H9 (cell line): ENCODE data around the gene GLS. TPM values are rescaled to one million over a fixed set of nuclear protein-coding genes. Genes with fewer than 3 reads are reported as not detected.

Experiments used
- DNase-seq: peaks from one replicate; pipeline ENCODE4 v3.0.0-alpha.2; 2017
- H2AFZ ChIP-seq: one replicate; pipeline ENCODE4 v1.6.1; 2013; ENCODE audit warnings: mild to moderate bottlenecking, low read length, control low read depth, moderate library complexity
- H2AK5ac ChIP-seq: 2 replicates; pipeline ENCODE4 v1.6.1; 2013; ENCODE audit warnings: low read length, control low read depth, mixed read lengths; ENCODE audit not compliant: insufficient read length
- H2BK120ac ChIP-seq: one replicate; pipeline ENCODE4 v1.6.1; 2013; ENCODE audit warnings: low read depth, mild to moderate bottlenecking, low read length, control low read depth, inconsistent platforms; ENCODE audit not compliant: poor library complexity, severe bottlenecking
- H2BK12ac ChIP-seq: 2 replicates; pipeline ENCODE4 v1.6.1; 2013; ENCODE audit warnings: low read length, control low read depth, mixed read lengths, low read depth; ENCODE audit not compliant: insufficient read length
- H2BK15ac ChIP-seq: 2 replicates; pipeline ENCODE4 v1.6.1; 2013; ENCODE audit warnings: low read depth, low read length, control low read depth
- H2BK20ac ChIP-seq: one replicate; pipeline ENCODE4 v1.6.1; 2013; ENCODE audit warnings: low read depth, mild to moderate bottlenecking, low read length, control low read depth, inconsistent platforms; ENCODE audit not compliant: poor library complexity, severe bottlenecking
- H2BK5ac ChIP-seq: 2 replicates; pipeline ENCODE4 v1.6.1; 2013; ENCODE audit warnings: low read length, control low read depth, mixed read lengths; ENCODE audit not compliant: insufficient read length
- H3K14ac ChIP-seq: 2 replicates; pipeline ENCODE4 v1.6.1; 2013; ENCODE audit warnings: low read length, control low read depth; ENCODE audit not compliant: insufficient read depth
- H3K18ac ChIP-seq: 2 replicates; pipeline ENCODE4 v1.6.1; 2013; ENCODE audit warnings: low read depth, mild to moderate bottlenecking, mixed read lengths, low read length, control low read depth; ENCODE audit not compliant: insufficient read length
- H3K23ac ChIP-seq: 2 replicates; pipeline ENCODE4 v1.6.1; 2013; ENCODE audit warnings: low read length, control low read depth, mixed read lengths, low read depth; ENCODE audit not compliant: insufficient read length
- H3K23me2 ChIP-seq: 2 replicates; pipeline ENCODE4 v1.6.1; 2013; ENCODE audit warnings: low read depth, mild to moderate bottlenecking, mixed read lengths, low read length, control low read depth; ENCODE audit not compliant: insufficient read length, poor library complexity, severe bottlenecking
- H3K27ac ChIP-seq: 2 replicates; pipeline ENCODE4 v1.5.1; 2013; ENCODE audit warnings: low read length, control low read depth, mixed read lengths, low read depth; ENCODE audit not compliant: insufficient read length
- H3K27me3 ChIP-seq: 2 replicates; pipeline ENCODE4 v1.6.1; 2013; ENCODE audit warnings: low read length, control low read depth, inconsistent platforms; ENCODE audit not compliant: insufficient read depth
- H3K4ac ChIP-seq: 2 replicates; pipeline ENCODE4 v1.6.1; 2013; ENCODE audit warnings: low read depth, mild to moderate bottlenecking, control low read depth, inconsistent platforms, low read length, moderate library complexity
- H3K4me1 ChIP-seq: 2 replicates; pipeline ENCODE4 v1.6.1; 2013; ENCODE audit warnings: low read length, control low read depth, inconsistent platforms; ENCODE audit not compliant: insufficient read depth
- H3K4me2 ChIP-seq: 2 replicates; pipeline ENCODE4 v1.6.1; 2013; ENCODE audit warnings: low read length, control low read depth, mixed read lengths; ENCODE audit not compliant: insufficient read length, insufficient read depth
- H3K56ac ChIP-seq: 2 replicates; pipeline ENCODE4 v1.6.1; 2013; ENCODE audit warnings: low read depth, mild to moderate bottlenecking, mixed read lengths, low read length, control low read depth; ENCODE audit not compliant: insufficient read length
- H3K79me1 ChIP-seq: 2 replicates; pipeline ENCODE4 v1.6.1; 2013; ENCODE audit warnings: low read depth, mild to moderate bottlenecking, moderate library complexity, low read length, control low read depth, inconsistent platforms; ENCODE audit not compliant: insufficient read depth, poor library complexity, severe bottlenecking
- H3K79me2 ChIP-seq: 2 replicates; pipeline ENCODE4 v1.6.1; 2013; ENCODE audit warnings: low read length, control low read depth, inconsistent platforms; ENCODE audit not compliant: insufficient read depth
- H3K9ac ChIP-seq: 2 replicates; pipeline ENCODE4 v1.6.1; 2013; ENCODE audit warnings: low read length, control low read depth, mixed read lengths; ENCODE audit not compliant: insufficient read length; ENCODE audit errors: extremely low read depth
- H3K9me3 ChIP-seq: one replicate; pipeline ENCODE4 v1.6.1; 2013; ENCODE audit warnings: low read depth, low read length, inconsistent platforms; ENCODE audit not compliant: control insufficient read depth
- H3T11ph ChIP-seq: one replicate; pipeline ENCODE4 v1.6.1; 2013; ENCODE audit warnings: mild to moderate bottlenecking, low read length, control low read depth, inconsistent platforms
- H4K20me1 ChIP-seq: one replicate; pipeline ENCODE4 v1.6.1; 2013; ENCODE audit not compliant: control insufficient read depth, insufficient read length, insufficient read depth
- H4K5ac ChIP-seq: 2 replicates; pipeline ENCODE4 v1.6.1; 2013; ENCODE audit warnings: low read depth, mild to moderate bottlenecking, mixed read lengths, low read length, control low read depth; ENCODE audit not compliant: insufficient read length
- H4K8ac ChIP-seq: replicated peaks from 2 replicates; pipeline ENCODE4 v1.6.1; 2013; ENCODE audit warnings: low read length, control low read depth, mixed read lengths, low read depth; ENCODE audit not compliant: insufficient read length
- H4K91ac ChIP-seq: 2 replicates; pipeline ENCODE4 v1.6.1; 2013; ENCODE audit warnings: low read depth, mild to moderate bottlenecking, moderate library complexity, mixed read lengths, low read length, control low read depth; ENCODE audit not compliant: insufficient read length
- H3K27ac Mint-ChIP-seq, 3 experiments: 2 replicates in 2 of 3; 3 replicates in 1 of 3; pipeline ENCODE4 v1.8.0; 2020 to 2021; ENCODE audit warnings: mixed read lengths in 3 of 3, mild to moderate bottlenecking in 1 of 3, moderate library complexity in 1 of 3
- H3K27me3 Mint-ChIP-seq: 2 replicates; pipeline ENCODE4 v1.8.0; 2021; ENCODE audit warnings: low read depth, mild to moderate bottlenecking, moderate library complexity, mixed read lengths
- H3K36me3 Mint-ChIP-seq, 3 experiments: 2 replicates in 2 of 3; 3 replicates in 1 of 3; pipeline ENCODE4 v1.8.0; 2020 to 2021; ENCODE audit warnings: low read depth in 3 of 3, mixed read lengths in 3 of 3; ENCODE audit not compliant: insufficient read depth in 1 of 3
- H3K4me1 Mint-ChIP-seq, 2 experiments: 2 replicates each; pipeline ENCODE4 v1.8.0; 2020; ENCODE audit warnings: mixed read lengths in 2 of 2
- H3K4me3 Mint-ChIP-seq, 2 experiments: 2 replicates in 1 of 2; 3 replicates in 1 of 2; pipeline ENCODE4 v1.8.0; 2020 to 2021; ENCODE audit warnings: mild to moderate bottlenecking in 2 of 2, mixed read lengths in 2 of 2, moderate library complexity in 1 of 2
- H3K9me3 Mint-ChIP-seq, 2 experiments: 2 replicates in 1 of 2; 3 replicates in 1 of 2; pipeline ENCODE4 v1.8.0; 2020; ENCODE audit warnings: mild to moderate bottlenecking in 2 of 2, mixed read lengths in 2 of 2, moderate library complexity in 1 of 2
- WGBS: extraction: QIAGEN DNeasy Blood & Tissue Kit; methylation state at CpG from one replicate; pipeline ENCODE4 v1.1.7; 2013; ENCODE audit warnings: missing lambda C conversion rate, low lambda C conversion rate, mixed read lengths; ENCODE audit not compliant: insufficient read length; ENCODE audit errors: extremely low coverage; 5-methylcytosine and 5-hydroxymethylcytosine counted together
- total RNA-seq: library from RNA; stranded (reverse); gene quantifications from 2 replicates; pipeline ENCODE4 v1.2.1, GENCODE V29; 2021
- TF ChIP-seq, protein P1 (sequence below): fragments of 200-600 bp; sonication (generic); conservative IDR thresholded peaks from 3 replicates; pipeline ENCODE4 v1.8.0; 2021; ENCODE audit warnings: antibody characterized with exemption, mild to moderate bottlenecking

Gene GLS
- total RNA-seq, 1 experiment from 2014 or later = 69.3 TPM

DNA sequence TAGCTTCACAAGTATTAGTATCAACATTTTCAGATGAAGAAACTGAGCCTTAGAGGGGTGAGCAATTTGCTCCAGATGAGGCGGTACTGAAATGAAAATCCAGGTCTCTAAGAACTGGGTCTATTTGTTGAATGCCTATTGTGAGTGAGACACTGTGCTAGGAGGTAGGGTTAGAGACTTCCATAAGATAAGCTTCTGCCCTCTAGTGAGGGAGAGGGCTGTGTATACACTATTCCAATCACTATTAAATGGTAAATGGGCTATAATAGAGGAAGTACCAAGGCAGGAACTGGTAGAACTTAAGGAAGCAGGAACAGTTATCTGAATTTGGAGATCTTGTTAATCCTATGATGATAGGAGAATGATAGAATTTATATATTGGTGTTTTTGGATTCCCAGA is 23.6 kb upstream of the GLS start:
- no peak overlapping the region for H3K4me2 ChIP-seq
- no peak overlapping the region for H4K91ac ChIP-seq
- H2BK120ac ChIP-seq = no peak overlapping the region
- no peak overlapping the region for H3K9ac ChIP-seq
- H3K4me1 Mint-ChIP-seq = peaks cover 29 to 36% of the 10 kb centered on the region in 2 experiments
- H3K36me3 Mint-ChIP-seq = peaks cover 0 to 3% (median 1%) of the 10 kb centered on the region in 3 experiments; a peak in 3 of 7 replicates
- no peak overlapping the region for H3K27ac Mint-ChIP-seq
- peaks cover 2% of the 10 kb centered on the region; the same call in 1 of the 2 replicates for H3K27me3 Mint-ChIP-seq
- H3K9me3 ChIP-seq = no peaks in the 10 kb centered on the region
- H3K79me2 ChIP-seq = no peaks in the 10 kb centered on the region
- no peaks in the 10 kb centered on the region for H3K79me1 ChIP-seq
- no peak overlapping the region for H2BK12ac ChIP-seq
- no peak overlapping the region for H3K4ac ChIP-seq
- no peaks in the 10 kb centered on the region for H4K20me1 ChIP-seq
- H2AK5ac ChIP-seq = no peak overlapping the region
- no peak overlapping the region for H3K27ac ChIP-seq
- H2BK5ac ChIP-seq = no peak overlapping the region
- H3K9me3 Mint-ChIP-seq = peaks cover 3 to 6% of the 10 kb centered on the region in 2 experiments; a peak in 4 of 5 replicates
- H3K14ac ChIP-seq = no peak overlapping the region
- DNase-seq = no peak
- H3K23me2 ChIP-seq = no peaks in the 10 kb centered on the region
- H3K56ac ChIP-seq = no peak overlapping the region
- H3K23ac ChIP-seq = no peak overlapping the region
- peaks cover 9% of the 10 kb centered on the region for H3K4me1 ChIP-seq
- H3K18ac ChIP-seq = no peak overlapping the region
- H2BK20ac ChIP-seq = no peak overlapping the region
- no peaks in the 10 kb centered on the region for H3K27me3 ChIP-seq
- H3K4me3 Mint-ChIP-seq = no peak overlapping the region
- no peak overlapping the region for H4K5ac ChIP-seq
- H3T11ph ChIP-seq = no peak overlapping the region
- H2BK15ac ChIP-seq = no peak overlapping the region
- H4K8ac ChIP-seq = no peak overlapping the region
- TF ChIP-seq, protein P1, sequence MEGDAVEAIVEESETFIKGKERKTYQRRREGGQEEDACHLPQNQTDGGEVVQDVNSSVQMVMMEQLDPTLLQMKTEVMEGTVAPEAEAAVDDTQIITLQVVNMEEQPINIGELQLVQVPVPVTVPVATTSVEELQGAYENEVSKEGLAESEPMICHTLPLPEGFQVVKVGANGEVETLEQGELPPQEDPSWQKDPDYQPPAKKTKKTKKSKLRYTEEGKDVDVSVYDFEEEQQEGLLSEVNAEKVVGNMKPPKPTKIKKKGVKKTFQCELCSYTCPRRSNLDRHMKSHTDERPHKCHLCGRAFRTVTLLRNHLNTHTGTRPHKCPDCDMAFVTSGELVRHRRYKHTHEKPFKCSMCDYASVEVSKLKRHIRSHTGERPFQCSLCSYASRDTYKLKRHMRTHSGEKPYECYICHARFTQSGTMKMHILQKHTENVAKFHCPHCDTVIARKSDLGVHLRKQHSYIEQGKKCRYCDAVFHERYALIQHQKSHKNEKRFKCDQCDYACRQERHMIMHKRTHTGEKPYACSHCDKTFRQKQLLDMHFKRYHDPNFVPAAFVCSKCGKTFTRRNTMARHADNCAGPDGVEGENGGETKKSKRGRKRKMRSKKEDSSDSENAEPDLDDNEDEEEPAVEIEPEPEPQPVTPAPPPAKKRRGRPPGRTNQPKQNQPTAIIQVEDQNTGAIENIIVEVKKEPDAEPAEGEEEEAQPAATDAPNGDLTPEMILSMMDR = no peak; the same call in 2 of the 3 replicates
- WGBS = no CpG with 5 or more reads among the region's 1 CpG
- no peak overlapping the region for H2AFZ ChIP-seq
